Activated T-helper 9 cell treated with anti-CD3 and anti-CD28 coated beads, Interleukin-2, amount 50 U/mL, for 16 hours (primary cell): ENCODE data around the gene KIAA0040.

Source experiments
- DNase-seq: peaks from one replicate; pipeline ENCODE4 v3.0.0-alpha.2; 2020; ENCODE audit warnings: low read depth

The KIAA0040 gene

DNA sequence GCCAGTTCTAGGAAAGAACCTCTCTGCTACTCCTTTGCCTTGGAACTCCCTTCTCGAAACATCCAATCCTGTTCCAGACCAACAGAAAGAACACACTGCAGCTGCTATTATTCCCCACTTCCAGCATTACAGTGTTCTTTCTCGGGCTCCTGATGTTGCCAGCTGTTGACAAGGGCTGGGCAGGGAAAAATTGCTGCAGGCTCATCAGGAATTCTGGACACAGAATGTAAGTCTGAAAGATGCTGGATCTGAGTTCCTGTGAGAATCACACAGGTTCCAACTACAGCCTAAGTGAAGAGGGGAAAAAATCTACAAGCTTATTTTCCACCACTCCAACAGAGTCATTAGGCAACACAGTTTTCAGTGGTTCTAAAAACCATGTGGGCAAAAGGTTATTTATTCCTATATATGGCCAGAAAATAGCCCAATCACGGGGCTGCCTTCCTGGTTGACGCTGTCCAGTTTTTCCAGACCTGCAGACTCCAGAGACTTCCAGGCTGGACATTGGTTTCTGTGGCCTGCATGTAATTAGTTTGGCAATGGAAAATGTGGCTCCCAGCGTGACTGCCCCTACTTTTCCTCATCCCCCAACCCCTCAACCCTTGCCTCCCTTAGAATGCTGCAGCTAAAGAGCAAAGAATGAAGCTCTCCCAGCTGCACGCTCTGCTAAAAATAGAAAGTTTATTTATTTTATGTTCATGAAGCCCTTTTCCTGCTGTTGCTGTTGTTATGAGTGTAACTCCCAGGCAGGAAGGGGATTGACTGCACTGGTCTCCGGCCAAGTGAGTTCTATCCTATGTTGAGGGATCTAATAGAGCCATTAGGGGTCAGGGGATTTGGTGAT is 8.3 kb upstream of the KIAA0040 start:
- no peak for DNase-seq

DNA sequence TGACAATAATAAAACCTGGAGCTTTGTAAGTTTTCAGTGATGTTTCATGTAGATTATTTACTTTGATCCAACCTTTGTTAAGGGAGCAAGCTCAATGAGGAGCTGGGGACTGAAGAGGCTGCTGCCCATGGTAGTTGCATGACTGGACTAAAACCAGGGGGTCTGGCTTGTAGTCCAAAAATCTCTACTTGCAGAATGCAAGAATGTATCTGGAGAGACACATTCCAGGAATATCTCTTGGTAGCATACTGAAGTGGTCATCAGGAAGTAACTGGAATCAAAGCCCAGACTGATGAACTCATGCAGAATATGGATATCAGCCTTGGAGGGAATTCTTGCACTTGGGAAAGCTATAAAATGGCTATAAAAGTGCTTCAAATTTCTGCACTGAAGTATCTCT is 5.8 kb upstream of the KIAA0040 start:
- DNase-seq = no peak

DNA sequence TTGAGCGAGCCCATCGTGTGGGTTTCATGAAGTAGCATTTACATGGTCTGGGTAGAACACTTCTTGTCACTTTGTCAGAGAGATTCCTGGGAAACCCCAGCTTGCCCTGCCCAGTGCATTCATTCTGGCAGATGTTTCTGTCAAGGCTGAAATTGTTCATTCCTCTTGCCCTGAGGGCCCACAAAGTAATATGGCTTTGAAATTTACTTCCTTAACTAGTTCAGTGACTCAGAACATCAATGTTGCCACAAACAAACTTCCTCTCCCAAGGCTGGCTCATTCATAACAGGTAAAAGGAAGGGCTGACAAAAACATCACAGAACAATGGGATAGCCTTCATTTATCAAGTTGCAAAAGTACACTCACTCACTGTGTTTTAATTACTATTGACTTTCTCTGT is 5.0 kb upstream of the KIAA0040 start:
- no peak for DNase-seq

DNA sequence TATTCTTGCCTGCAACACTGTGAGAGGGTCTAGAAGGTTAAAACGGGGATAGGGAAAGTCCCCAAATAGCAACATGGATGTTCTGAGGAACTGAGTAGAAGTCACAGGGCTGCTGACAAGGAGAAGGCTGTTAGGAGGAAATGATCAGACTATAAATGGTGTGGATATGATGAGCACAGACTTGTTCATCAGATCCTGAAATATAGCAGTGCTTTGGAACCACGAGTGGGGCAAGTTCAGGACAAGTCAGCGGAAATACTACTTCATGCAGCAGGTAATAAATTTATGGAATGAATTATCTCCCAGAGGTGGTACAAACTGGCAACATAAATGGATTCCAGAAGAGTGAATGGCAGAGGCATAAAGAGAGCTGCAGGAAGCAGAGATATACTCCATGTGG is 3.2 kb upstream of the KIAA0040 start:
- DNase-seq = no peak

DNA sequence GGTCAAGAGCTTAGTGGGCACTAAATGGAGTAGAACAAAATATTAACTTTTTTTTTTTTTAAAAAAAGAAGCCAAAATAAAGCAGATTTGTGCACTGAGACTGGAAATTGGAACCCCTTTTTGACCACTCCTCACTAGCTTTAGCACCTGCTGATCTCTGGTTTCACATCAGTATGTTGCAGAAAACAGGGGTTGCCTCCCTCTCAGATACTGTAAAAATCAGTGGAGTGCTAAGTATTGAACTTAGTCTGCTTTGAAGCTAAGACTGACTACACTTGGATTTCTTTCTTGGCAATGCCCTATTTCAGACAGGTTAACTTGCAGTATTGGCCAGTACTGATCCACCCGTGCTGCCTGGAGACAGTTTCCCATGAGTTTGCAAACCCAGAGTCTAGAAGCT is 2.7 kb upstream of the KIAA0040 start:
- DNase-seq = no peak

DNA sequence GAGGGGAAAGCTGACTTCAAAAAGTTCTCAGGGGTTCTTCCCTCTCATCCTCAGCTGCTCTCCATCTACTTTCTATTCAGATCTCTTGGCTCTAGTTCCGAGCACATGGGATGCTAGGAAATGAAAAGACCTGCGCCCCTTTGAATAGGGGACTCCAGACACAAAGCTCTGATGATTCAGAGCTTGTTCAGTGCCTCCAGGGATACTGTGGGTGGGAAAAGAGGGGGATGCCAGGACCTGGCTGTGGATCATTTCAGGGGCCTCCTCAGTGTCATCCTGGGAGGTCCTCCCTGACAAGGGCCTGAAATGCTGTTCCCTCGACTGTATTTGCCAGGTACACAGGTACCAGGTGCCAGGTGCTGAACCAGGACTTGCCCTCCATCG is 943 bp upstream of the KIAA0040 start:
- no peak for DNase-seq

DNA sequence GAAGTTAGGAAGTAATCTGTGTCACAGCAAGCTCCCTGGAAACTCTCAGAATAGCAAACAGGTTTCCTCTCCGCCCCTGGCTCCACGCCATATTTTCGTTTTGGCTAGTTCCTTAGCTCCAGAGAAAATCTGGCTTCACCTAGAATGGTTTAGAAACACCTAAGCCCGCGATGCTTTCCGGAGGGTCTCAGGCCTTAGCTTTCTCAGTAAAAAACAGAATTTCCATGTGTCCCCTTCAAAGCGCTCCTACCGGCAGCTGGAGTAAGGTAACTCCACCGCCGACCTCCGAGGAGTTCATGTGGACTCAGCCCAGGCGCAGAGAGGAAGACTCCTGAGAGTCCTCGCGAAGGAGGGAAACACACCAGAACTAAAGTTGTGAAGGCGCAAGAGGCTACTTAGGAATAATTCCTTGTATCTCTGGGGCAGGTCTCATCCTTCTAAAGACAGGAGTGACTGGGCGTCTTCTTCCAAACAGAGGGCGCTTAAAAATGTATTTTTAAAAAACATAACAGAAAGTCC is 406 bp downstream of the KIAA0040 start:
- DNase-seq = peak; percentile 13

DNA sequence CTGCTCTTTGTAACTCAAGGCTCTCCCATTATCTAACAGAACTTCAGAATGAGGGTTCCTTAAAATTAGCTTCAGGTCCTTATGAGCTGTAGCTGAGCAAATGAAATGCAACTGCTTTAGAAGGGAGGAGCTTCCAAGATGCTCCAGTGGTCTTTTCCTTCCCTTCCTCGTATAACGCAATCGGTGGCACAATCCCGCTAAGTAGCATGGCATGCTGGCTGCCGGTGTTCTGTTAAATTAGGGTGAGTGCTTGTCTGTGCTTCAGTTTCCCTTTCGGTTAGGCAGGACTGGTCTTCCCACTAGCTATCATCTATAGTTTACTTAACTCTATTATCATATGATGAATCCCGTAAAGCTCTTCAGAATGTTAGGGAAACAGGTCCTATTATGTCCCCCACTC is 917 bp downstream of the KIAA0040 start:
- no peak for DNase-seq

DNA sequence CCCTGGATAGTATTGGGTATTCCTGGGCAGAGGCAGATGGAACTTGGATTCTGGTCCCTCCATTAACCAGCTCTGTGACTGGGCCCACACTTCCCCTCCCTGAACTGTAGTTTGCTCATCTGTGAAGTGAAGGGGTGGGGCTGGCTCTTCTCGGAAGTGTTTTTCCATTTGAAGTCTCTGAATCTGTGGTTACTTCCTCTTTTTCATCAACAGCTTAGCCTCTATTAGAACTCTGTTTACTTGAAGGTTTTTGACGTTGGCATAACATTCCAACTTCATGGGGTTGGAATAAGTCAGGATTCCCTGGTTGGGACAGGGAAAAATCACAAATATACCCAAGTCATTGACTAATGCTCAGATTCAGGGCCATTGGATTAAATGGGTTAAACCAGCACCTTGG is 3.6 kb downstream of the KIAA0040 start:
- peak; percentile 32 for DNase-seq

DNA sequence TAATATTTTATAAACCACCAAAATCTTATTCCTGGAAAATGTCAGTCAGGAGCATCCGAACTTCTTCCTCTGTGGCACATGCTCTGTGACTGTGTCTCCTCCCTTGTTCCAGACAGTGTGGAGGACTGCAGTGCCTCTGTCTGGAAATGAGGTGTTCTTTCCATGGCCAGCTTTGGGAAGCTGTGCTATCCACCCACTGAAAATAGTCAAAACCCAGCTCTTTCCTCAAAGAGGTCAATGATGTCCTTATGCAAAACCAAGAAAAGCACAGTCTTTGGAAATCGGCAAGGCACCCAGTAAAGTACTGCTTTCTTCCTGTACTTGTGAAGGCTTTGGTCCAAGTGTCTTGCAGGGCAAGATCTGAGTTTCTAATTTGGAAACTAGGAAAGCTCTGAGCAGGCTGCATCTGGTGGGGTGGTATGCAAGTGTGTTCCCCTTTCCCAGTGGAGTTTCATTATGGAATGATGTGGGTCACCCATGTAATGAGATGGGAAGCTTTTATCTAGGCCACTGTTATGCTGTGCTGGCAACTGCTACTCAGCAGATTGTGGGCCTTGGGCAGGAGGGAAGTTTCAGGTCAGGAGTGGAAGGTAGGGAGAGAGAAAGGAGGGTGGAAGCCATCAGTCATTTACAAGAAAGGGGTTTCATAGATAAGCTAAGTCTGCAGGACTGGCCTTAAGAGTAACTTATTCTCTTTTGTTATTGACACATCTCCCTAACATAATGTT is 6.0 kb downstream of the KIAA0040 start:
- DNase-seq = no peak

DNA sequence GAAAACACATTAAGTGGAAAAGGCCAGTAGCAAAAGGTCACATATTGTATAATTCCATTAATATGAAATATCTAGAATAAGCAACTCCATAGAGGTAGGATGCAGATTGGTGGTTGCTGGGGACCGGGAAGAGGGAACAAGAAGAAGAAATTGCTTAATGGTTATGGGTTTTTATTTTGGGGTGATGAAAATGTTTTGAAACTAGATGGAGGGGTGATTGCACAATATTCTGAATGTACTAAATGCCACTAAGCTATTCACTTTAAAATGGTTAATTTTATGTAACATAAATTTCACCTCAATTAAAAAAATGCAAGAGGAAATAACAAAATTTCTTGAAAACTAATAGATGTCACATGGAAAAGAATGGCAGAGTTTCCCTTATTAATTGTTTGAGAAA is 6.7 kb downstream of the KIAA0040 start:
- no peak for DNase-seq

DNA sequence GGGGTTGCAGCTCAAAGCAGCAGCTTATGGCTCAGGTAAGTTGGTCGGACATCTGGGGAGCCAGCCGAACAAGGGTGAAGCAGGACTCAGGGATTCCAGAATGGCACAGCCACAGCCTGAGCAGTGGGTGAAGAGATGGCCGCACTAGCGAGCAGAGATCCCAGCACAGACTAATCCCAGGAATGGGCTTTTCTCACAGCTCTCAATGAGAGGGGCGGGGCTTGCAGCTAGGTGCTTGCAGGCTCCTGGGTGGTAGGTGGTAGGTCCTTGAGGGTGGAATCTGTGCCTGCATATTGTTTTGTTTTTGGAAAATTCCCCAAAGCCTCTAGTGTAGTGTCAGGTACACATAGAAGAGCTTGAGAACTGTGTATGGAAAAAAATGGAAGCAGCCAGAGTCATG is 9.0 kb downstream of the KIAA0040 start:
- no peak for DNase-seq

DNA sequence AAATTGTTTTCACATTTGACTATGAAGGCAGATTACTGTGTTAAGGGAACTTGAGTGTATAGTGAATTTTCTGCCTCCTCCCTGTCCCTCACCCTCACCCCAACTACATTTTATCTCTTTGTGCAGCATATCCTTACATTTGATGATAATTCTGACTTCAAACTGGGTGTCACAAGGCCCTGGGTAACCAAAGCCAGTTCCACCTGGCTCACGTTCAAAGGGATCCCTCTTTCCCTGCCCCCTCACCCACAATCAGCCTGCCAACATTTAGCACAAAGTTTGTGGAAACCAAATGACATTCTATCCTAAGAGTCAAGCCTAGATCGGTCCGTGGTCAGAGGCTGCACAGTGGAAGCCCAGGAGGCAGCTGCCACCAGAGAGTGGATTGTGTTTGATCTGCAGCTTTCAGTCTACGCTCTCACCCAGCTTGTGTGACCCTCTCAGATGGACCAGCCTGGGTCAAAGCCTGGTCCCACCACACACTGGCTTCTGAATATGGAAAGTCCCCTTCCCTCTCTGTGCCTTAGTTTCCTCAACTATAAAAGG is 10.3 kb downstream of the KIAA0040 start:
- DNase-seq = no peak

DNA sequence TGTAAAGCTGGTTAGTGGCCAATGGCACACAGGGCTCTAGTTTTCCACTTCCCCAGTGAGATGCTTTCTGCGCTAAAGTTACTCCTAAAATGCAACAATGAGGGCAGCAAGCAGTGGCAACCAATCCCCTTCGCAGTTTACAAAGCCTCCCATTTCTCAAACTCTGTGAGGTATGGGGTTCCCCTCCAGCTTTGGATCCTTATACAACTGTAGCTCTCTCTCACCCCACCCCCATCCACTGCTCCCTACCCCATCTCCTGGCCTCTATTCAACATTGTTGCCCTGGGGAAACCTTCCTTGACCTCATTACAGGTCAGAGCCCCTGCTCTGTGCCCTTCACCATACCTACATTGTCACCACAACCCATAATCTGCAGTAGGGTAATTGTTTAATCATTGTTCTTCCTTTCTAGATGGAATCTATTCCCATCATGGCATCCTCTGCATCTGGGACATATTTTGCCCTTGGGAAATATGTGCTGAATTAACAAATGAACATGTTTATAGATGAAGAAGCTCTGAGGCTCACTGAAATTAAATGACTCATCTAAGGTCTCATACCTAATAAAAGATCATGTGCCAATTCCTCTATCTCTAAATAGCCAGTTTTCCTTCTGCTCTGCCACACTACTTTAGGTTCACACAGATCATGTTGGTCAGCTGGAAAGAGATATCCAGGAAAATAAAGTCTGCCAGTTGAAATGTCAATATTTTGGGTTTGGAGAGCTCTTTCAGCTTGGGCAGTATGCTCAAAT is 12.6 kb downstream of the KIAA0040 start:
- DNase-seq = no peak

DNA sequence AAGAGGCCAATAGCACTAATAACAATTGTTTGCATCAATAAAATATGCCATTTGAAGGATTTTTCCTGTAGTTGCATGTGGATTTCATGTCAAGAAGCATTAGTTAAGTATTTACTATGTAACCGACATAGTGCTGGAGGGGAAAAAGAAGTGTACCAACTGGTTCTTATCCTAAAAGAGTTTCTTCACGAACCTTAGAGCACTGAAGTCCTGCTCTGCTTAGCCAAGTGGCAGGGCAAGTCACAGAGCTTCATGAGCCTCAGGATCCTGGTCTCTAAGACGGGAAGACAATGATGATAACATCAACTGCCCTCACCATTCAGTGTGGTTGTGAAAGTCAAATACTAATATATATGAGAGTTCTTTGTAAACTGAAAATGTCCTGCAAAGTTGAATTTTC is 14.1 kb downstream of the KIAA0040 start:
- DNase-seq = no peak

DNA sequence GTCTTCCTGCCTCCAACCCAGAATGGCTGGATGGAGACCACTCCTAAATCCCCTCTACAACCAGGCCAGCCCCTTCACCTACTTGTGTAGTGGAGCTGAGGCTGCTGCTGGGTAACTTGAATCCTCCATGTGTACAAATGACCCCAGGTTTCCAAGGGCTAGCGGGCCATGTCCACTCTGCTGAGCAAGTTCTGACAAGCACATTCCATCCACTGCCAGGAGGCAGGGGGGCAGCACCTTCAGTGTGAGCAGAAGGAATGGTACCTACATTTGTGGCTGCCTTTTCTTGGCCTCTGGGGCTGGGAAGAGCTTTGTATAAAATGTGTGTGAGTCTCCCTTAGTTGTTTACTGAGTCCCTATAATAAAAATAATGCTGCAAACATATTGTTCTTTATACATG is 14.5 kb downstream of the KIAA0040 start:
- DNase-seq = no peak

DNA sequence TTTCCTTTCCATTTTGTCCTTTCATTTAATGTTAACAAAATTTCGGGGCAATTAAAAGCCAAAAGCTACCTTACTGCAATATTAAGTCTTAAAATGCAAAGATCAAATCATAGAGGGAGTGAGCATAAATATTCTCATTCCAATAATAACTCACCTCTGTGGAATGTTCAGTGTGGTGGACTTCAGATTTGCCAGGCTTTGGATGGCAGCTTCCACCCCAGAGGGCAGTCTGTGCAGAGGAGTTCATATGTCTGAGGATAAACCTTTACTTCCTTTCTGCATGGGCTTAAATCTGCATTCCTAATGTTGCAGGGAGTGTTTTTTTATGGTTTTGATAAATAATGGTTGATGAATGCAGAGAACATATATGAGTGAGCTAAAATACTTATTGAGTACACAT is 16.3 kb downstream of the KIAA0040 start:
- DNase-seq = no peak

DNA sequence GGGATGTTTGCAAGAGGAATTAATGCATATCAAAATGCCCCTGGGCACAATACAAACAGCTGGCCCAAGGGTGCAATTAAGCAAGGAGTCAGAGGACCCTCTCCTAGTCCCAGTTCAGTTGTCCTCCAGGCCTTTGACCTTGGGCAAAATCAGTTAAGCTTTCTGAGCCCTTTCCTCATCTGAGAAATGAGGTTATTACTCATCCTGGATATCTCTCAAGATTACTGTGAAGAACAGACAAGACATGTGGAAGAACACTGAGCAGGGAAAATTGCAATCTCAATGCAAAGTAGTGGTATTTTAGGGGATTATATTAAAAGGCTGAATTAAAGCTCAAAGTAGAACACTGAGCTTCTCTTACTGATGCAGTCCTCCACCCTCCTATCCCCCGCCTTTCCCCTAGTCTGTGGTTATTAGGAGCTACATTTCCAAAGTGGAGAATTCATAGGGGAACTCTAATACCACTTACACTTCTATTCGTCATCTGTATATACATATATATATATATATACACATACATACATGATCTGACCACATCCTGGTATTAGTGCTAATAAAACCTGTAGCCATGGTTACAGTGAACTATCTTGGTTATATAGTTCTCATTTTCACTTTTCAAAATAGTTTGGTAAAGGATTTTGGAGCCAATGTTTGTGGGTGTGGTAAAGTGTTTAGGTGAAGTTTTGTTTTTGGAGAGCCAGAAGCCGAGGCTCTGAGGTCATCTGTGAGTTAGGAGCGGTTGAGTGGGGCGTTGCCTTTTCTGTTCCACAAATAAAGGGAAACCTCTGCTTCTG is 18.1 kb downstream of the KIAA0040 start:
- DNase-seq = no peak

DNA sequence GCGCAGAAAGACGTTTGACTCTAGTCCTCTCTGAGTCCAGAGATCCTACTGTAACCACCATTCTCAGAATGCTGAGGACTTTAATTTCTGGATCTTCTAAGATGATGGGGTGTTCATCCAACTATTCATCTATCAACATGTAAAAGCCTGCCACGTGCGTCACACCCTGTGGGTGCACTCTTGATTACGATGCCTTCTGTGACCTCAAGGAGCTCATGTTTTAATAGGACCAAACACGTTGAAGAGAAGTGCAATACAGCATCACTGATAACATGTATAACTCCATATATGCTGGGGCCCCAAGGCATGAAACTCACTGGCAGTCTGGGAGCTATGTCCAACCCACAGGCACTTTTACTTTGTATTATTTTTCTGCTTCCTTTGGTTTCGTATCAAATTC is 19.0 kb downstream of the KIAA0040 start:
- no peak for DNase-seq

DNA sequence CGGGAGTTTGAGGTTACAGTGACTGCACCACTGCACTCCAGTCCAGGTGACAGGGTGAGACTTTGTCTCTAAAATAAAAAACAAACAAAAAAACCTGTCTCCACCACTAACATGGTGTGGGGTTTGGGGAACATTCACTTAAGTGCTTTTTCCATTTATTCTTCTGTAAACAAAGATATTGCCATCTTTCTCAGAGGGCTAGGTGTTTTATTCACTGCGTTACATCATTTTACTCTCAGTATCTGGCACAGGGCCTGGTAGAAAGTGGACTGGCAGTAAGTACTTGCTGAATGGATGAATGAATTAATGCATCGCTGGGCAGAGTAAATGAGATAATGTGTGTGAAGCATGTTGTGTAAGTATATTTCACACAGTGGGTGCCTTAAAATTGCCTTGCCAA is 20.1 kb downstream of the KIAA0040 start:
- no peak for DNase-seq

DNA sequence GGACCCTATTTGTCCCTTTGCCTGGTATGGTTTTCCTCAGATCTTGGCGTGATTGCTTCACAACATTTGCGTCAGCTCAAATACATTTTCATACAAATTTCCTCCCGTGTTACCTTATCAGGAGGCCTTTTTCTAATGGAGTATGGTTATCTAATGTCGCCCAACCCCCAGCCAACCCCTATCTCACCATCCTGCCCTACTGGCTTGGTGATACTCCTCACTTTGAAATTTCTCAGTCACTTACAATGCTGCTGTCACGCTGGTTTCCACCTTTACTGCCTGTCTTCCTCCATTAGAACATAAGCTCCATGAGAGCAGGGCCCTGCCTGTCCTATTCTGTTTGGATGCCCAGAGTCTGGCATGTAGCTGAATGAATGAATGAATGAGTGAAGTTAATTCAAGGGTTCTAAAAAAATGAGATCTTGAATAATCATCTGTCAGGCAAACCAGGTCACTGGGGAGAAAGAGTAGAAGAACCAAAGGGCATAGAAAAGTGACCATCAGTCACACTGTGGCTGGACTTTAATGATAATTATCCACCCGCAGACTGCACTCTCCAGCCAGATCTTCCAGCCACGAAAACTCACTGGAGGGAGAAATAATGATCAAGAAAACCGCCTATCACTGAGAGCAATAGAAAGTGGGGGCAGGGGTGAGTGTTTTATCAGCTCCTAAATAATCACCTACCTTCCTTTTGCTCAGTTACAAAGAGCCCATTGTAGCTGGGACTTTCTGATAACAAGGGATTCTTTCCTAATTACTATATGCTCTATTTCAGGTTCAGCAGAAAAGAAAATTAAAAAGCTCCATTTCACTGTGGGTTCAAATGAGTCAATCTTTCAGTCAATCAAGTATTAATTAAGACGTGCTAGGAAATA is 21.3 kb downstream of the KIAA0040 start:
- DNase-seq = no peak
